Ureter (tissue), 1 donor: Measurements from ENCODE around the gene TALDO1. TPM values are rescaled to one million over a fixed set of nuclear protein-coding genes. Genes with fewer than 3 reads are reported as not detected.

Source experiments
- total RNA-seq: library from RNA; stranded (reverse); gene quantifications from one replicate; pipeline ENCODE4 v1.2.4, GENCODE V29; 2023
- donor health status: DM: yes; HTN: yes; CAD: no.

Gene TALDO1
- total RNA-seq, 1 donor from 2014 or later = 172 TPM

Other genes with a start within 250 kb of the TALDO1 start
- 182 TPM for gene RNH1, start 240.2 kb upstream of the TALDO1 start, total RNA-seq
- gene HRAS, start 211.9 kb upstream of the TALDO1 start, total RNA-seq = 85.3 TPM
- gene LRRC56, start 209.9 kb upstream of the TALDO1 start, total RNA-seq = 3.4 TPM
- gene LMNTD2, start 186.7 kb upstream of the TALDO1 start, total RNA-seq = 8.8 TPM
- gene RASSF7, start 186.5 kb upstream of the TALDO1 start, total RNA-seq = 54.9 TPM
- gene PHRF1, start 171.0 kb upstream of the TALDO1 start, total RNA-seq = 43.6 TPM
- gene IRF7, start 131.5 kb upstream of the TALDO1 start, total RNA-seq = 14.9 TPM
- gene CDHR5, start 122.5 kb upstream of the TALDO1 start, total RNA-seq = not detected
- not detected for gene SCT, start 120.3 kb upstream of the TALDO1 start, total RNA-seq
- gene DRD4, start 110.2 kb upstream of the TALDO1 start, total RNA-seq = 2.6 TPM
- gene DEAF1, start 52.2 kb upstream of the TALDO1 start, total RNA-seq = 36.9 TPM
- gene TMEM80, start 51.6 kb upstream of the TALDO1 start, total RNA-seq = 32.5 TPM
- 156 TPM for gene EPS8L2, start 41.2 kb upstream of the TALDO1 start, total RNA-seq
- gene GATD1, start 30.0 kb downstream of the TALDO1 start, total RNA-seq = 82.5 TPM
- 0.23 TPM for gene CEND1, start 42.6 kb downstream of the TALDO1 start, total RNA-seq
- gene SLC25A22, start 50.8 kb downstream of the TALDO1 start, total RNA-seq = 28.4 TPM
- gene PIDD1, start 57.8 kb downstream of the TALDO1 start, total RNA-seq = 20.6 TPM
- 2,024 TPM for gene RPLP2, start 62.5 kb downstream of the TALDO1 start, total RNA-seq
- 118 TPM for gene PNPLA2, start 71.5 kb downstream of the TALDO1 start, total RNA-seq
- gene CRACR2B, start 80.5 kb downstream of the TALDO1 start, total RNA-seq = 45.8 TPM
- 241 TPM for gene CD151, start 85.5 kb downstream of the TALDO1 start, total RNA-seq
- 112 TPM for gene POLR2L, start 95.1 kb downstream of the TALDO1 start, total RNA-seq
- 47.2 TPM for gene TSPAN4, start 95.4 kb downstream of the TALDO1 start, total RNA-seq
- 116 TPM for gene CHID1, start 163.3 kb downstream of the TALDO1 start, total RNA-seq
- gene AP2A2, start 178.4 kb downstream of the TALDO1 start, total RNA-seq = 100 TPM